HG03354 (cell line): Measurements from ENCODE around the gene PPARA.
"Not testable (repeated sequence)": the region's sequence is repeated elsewhere in the genome, so short reads cannot be mapped to it uniquely, and the experiment has no call there.

Experiments
- ATAC-seq: cut with Tn5 transposase; IDR thresholded peaks from one replicate; pipeline ENCODE4 v1.9.1; 2021; ENCODE audit warnings: mild to moderate bottlenecking; ENCODE audit not compliant: unreplicated experiment, poor library complexity, severe bottlenecking

PPARA gene

GRCh38 chr22:46195487-46196165 lies 45.3 kb downstream of the PPARA start:
- no peak for ATAC-seq

- no peak for ATAC-seq
Observed at GRCh38 chr22:46196278-46196677, 46.0 kb downstream of the PPARA start.

DNA sequence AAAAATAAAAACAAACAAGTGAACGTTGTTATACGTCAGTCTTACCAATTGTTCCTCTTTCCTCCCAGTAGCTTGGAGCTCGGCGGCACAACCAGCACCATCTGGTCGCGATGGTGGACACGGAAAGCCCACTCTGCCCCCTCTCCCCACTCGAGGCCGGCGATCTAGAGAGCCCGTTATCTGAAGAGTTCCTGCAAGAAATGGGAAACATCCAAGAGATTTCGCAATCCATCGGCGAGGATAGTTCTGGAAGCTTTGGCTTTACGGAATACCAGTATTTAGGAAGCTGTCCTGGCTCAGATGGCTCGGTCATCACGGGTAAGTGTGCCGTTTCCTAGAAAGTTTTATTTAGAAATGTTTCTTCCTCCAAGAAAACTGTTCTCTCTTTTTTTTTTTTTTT lies 47.9 kb downstream of the PPARA start:
- ATAC-seq, result no peak

GRCh38 chr22:46198806-46199205 lies 48.5 kb downstream of the PPARA start:
- ATAC-seq, result not testable (repeated sequence)

DNA sequence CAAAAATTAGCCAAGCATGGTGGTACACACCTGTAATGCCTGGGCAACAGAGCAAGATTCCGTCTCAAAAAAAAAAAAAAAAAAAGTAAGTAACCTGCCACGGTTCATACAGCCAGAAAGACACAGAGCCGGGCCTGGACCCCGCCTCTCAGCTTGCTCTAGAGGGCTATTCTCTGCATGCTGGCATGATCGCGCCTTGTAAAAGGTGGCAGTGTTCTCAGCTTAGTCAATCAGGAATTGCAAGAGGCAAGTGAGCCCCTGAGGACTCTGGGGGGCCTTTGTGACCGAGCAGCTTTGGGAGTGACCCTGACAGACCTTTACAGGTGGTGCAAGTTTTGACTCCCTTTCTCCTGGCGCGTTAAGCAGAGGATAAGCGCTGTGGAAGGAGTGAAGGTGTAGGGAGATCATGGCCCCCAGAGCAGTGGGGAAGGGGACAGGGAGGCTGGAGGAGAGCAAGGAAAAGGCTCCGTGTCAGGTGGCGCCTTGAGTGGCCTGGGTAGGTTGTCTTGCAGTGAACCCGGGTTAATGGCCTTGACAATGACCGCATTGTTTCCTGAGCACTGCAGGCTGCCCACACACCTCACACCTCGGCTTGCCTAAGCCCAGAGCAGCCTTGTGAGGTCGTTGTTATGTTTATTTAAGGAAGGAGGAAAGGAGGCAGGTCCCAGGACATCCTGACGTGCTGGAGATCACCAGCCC lies 50.9 kb downstream of the PPARA start:
- ATAC-seq, result no peak

DNA sequence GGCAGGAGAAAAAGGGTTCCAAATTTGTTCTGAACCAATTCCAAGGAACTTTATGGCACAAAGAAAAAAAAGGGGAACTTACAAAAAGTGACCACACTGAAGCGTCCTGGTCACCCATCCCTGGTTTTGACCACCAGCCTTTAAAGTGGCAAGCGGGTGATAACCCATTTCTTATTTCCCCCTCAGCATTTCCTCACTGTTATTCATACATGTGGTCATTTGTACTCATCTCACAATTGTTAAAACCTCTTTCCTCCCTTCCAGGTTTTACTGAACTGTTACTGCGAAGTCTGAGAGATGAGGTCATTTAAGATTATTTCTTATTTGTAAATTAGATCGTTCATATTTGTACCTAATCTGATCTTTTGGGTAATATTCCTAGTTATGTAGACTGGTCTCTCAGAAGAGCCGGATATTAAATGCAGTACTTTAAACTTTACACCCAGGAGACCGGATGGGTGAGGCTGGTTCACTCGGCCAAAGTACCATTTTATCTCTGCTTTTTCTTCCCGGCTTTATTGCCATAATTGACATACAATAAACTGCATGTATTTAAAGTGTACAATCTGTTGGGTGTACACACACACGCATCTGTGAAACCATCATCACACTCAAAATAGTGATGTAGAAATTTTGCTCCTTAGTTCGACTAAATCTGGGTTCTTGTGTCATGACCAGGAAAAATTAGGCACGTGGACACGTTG lies 52.7 kb downstream of the PPARA start:
- ATAC-seq, result no peak

GRCh38 chr22:46203601-46203980 lies 53.3 kb downstream of the PPARA start:
- ATAC-seq, result no peak

DNA sequence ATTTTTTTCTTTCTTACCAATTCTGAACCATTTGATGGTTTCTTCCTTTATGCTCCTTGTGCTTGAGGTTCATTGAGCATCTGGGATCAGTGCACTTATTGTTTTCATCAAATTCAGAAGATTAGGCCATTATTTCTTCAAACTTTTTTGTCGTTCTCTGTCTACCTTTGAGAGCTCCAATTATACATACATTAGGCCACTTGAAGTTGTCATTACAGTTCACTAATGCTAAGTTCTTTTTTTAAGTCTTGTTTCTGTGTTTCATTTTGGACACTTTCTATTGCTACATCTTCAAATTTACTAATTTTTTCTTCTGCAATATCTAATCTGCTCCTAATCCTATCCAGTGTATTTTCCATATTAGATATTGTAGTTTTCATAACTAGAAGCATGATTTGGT lies 58.9 kb downstream of the PPARA start:
- ATAC-seq, result no peak

- no peak for ATAC-seq
Observed at GRCh38 chr22:46212195-46212594, 61.9 kb downstream of the PPARA start.

GRCh38 chr22:46213052-46213451 lies 62.7 kb downstream of the PPARA start:
- no peak for ATAC-seq

DNA sequence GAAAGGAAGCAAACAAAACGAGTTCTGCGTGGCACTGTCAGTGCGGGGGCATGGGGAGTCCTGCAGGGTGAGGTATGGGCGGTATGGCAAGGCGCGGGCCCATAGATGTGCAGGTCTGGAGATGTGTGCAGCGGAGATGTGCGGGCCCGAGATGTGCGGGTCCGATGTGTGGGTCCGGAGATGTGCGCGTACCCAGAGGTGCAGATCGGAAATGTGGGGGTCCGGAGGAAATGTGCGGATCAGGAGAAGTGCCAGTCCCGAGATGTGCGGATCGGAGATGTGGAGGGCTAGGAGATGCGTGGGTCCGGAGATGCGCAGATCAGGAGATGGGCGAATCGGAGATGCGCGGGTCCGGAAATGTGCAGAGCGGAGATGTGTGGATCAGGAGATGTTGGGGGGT lies 63.8 kb downstream of the PPARA start:
- no peak for ATAC-seq

GRCh38 chr22:46214616-46215015 lies 64.3 kb downstream of the PPARA start:
- no peak for ATAC-seq

GRCh38 chr22:46219636-46220035 lies 69.3 kb downstream of the PPARA start:
- no peak for ATAC-seq

DNA sequence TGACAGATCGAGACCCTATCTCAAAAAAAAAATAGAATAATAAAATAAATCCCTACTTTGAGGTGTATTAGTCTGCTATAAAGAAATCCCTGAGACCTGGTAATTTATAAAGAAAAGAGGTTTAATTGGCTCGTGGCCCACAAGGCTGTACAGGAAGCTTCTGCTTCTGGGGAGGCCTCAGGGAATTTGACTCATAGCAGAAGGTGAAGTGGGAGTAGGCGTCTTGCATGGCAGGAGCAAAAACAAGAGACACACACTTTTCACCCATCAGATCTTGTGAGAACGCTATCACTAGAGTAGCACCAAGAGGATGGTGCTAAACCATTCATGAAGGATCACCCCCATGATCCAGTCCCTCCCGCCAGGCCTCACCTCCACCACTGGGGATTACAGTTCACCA lies 70.6 kb downstream of the PPARA start:
- no peak for ATAC-seq

DNA sequence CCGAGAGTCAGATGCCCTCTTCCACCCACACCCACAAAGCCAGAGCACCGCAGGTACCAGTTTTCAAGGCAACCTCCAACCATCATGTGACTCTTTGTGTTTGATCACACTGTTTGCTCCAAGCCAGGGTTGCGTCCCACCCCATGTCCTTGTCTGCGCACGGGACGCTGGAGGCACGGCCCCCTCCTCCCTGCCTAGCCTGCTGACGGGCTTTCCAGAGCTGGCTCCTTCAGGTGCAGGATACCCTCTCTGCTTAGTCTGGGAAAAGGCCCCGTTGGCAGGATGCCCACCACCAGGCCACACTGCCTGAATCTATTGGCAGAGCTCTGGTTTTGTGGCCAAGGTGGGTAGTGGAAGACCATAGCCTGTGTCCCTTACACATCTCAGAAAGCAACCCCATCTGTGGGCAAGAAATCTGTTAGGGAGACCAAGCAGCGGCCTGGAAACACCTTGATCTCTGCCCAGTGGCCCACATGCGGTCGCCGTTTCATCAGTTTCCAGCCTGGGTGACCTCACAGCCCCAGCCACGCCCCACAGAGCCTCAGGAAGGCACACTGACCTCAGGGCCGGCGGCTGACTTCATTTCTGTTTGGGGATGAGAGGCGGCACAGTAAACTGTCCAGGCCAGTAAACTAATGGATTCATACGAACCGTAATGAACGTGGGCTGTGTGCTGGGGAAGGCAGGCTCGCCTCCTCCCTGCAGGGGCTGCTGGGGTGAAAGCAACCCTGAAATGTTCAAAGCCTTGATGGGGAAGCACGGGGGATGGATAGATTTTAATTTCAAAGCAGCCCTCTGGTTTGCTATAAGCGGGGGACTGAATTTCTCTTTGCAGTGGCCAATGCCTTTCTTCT lies 73.9 kb downstream of the PPARA start:
- ATAC-seq, result no peak

DNA sequence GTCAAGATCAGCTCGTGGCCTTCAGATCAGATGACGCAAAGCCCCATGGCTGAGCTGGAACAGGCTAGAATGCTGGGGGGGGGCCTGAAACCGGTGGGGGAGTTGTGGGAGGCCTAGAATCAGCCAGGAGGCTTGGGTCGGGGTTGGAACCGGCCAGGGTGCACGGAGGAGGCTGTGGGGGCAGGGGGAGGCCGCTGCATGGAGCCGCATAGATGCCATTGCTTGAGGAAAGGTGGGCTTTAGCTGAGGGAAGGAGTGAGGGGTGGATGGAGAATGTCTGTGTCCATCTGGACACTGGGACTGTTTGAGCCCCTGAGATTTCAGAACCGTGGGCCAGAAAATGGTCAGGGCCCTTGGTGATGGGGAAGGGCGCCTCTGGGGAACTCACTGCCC lies 74.6 kb downstream of the PPARA start:
- no peak for ATAC-seq

- no peak for ATAC-seq
Observed at GRCh38 chr22:46225631-46226030, 75.3 kb downstream of the PPARA start.

DNA sequence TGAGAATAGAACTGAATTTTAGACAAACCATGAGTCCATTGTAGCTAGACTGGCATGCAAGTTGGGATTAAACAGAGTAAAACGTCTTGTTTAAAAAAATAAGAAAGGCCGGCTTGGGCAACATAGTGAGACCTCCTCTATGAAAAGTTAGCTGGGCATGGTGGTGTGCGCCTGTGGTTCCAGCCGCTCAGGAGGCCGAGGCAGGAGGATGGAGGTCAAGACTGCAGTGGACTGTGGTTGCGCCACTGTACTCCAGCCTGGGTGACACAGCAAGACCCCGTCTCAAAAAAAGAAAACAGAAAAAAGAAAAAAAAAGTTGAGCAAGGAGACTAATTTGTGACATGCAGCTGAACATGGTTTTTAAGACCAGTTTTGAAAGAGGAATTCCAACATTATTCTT lies 76.3 kb downstream of the PPARA start:
- no peak for ATAC-seq

GRCh38 chr22:46229701-46230100 lies 79.4 kb downstream of the PPARA start:
- ATAC-seq, result no peak

DNA sequence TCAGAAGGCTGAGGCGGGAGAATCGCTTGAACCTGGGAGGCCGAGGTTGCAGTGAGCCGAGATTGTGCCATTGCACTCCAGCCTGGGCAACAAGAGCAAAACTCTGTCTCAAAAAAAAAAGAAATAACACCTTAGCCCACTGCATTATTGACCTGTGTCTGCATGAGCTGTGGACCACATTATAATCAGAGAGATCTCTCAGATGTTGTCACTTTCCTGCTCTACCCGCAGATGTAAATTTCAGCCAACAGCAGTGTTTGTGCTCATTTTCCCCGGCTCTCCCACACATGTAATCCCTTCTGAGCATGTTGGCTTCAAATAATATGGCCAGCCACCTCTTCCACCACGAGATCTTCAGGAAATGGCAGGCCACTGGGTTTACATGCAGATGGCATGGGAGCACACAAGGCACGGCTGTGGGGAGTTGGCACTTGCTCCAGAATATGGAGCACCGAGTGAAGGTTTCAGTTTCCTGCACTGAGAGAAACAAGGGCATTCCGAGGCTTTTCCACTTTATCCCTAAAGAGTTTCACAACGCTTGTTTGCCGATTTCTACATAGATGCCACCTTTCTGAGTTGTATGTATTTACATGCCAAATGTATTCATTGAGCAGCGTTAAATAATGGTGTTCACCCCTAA lies 80.1 kb downstream of the PPARA start:
- no peak for ATAC-seq
